Esophagus muscularis mucosa (tissue), 4 donors: ENCODE results near the gene MAPK8. TPM values are rescaled to one million over a fixed set of nuclear protein-coding genes. Genes with fewer than 3 reads are reported as not detected.

Source experiments
- DNase-seq: peaks from one replicate; pipeline ENCODE4 v3.0.0-alpha.2; 2017; ENCODE audit errors: extremely low spot score
- H3K27ac ChIP-seq, 4 donors: fragments of 200-600 bp; sonication (generic); replicated peaks in 1 of 4; 1 replicate in 3 of 4; 2 replicates in 1 of 4; pipeline ENCODE4 v1.5.1; 2016 to 2019; ENCODE audit warnings: mild to moderate bottlenecking in 1 of 4
- H3K27me3 ChIP-seq, 4 donors: fragments of 200-600 bp; sonication (generic); one replicate each; pipeline versions ENCODE4 v1.5.1 to v1.6.0; 2016 to 2019
- H3K36me3 ChIP-seq, 4 donors: fragments of 200-600 bp; sonication (generic); one replicate each; pipeline ENCODE4 v1.5.1; 2016 to 2019
- H3K4me1 ChIP-seq, 4 donors: fragments of 200-600 bp; sonication (generic); one replicate each; pipeline ENCODE4 v1.5.1; 2016 to 2019
- H3K4me3 ChIP-seq, 4 donors: fragments of 200-600 bp; sonication (generic); 1 replicate in 2 of 4; 2 replicates in 2 of 4; pipeline ENCODE4 v1.5.1; 2016 to 2019; ENCODE audit warnings: mild to moderate bottlenecking in 4 of 4, moderate library complexity in 1 of 4
- H3K9me3 ChIP-seq, 4 donors: fragments of 200-600 bp; sonication (generic); 1 replicate in 3 of 4; 2 replicates in 1 of 4; pipeline ENCODE4 v1.5.1; 2016 to 2019
- EP300 ChIP-seq: sonication (generic); formaldehyde crosslinking; IDR thresholded peaks from one replicate; pipeline ENCODE4 v1.6.1; 2017; ENCODE audit warnings: antibody characterized with exemption
- POLR2A ChIP-seq: fragments of 450-650 bp; IDR thresholded peaks from one replicate; pipeline ENCODE4 v1.6.1; 2017; ENCODE audit warnings: antibody characterized with exemption, moderate library complexity, mild to moderate bottlenecking, low read depth
- POLR2AphosphoS5 ChIP-seq, 2 donors: sonication (generic); formaldehyde crosslinking; IDR thresholded peaks; one replicate each; pipeline ENCODE4 v1.6.1; 2017; ENCODE audit warnings: antibody characterized with exemption in 2 of 2
- WGBS: methylation state at CpG from one replicate; pipeline ENCODE4 v1.1.5; 2018; 5-methylcytosine and 5-hydroxymethylcytosine counted together
- intact Hi-C: fragments of 100-400 bp; cut with DNase I; formaldehyde crosslinking; loops from one replicate; pipeline ENCODE4 v1.15.1; 2023
- total RNA-seq, 4 donors: library from RNA; depleted of rRNA; stranded (reverse); fragments of >200 nt; gene quantifications; one replicate each; pipeline versions ENCODE4 v1.1.0 to v1.2.1, GENCODE V29; 2016
- TF ChIP-seq, protein P1 (sequence below), 3 experiments: fragments of 200-600 bp in 2 of 3; fragments of 450-650 bp in 1 of 3; sonication (generic) in 2 of 3; IDR thresholded peaks; one replicate each; pipeline ENCODE4 v1.5.1; 2017 to 2019; ENCODE audit warnings: antibody characterized with exemption in 3 of 3, mild to moderate bottlenecking in 2 of 3, moderate library complexity in 1 of 3

The MAPK8 gene
- total RNA-seq, 4 donors from 2014 or later: 26.8 to 50.0 (median 33.1) TPM

DNA sequence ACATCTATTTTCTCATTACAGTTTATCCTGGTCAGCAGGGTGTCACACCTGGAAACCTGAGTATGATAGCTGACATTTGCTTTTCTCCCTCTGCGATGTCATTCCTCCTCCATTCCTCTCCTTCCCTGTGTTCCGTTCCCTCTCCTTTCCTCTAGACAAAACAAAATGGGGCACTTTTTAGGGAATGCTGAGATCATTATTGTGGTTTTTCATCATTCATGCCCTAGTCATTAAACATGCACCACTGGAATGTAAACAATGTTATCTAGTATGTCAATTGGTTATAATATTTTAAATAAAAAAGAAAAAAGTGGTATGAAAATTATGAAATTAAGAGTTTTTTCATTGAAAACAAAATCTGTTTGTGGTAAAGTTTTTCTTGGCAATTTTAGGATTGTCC lies 132.6 kb downstream of the MAPK8 start:
- DNase-seq: no peak
- TF ChIP-seq POLR2AphosphoS5 (IDR thresholded peaks at IDR 0.05): no peak
- TF ChIP-seq EP300: no peak
- no peak for TF ChIP-seq POLR2A
- TF ChIP-seq, protein P1, sequence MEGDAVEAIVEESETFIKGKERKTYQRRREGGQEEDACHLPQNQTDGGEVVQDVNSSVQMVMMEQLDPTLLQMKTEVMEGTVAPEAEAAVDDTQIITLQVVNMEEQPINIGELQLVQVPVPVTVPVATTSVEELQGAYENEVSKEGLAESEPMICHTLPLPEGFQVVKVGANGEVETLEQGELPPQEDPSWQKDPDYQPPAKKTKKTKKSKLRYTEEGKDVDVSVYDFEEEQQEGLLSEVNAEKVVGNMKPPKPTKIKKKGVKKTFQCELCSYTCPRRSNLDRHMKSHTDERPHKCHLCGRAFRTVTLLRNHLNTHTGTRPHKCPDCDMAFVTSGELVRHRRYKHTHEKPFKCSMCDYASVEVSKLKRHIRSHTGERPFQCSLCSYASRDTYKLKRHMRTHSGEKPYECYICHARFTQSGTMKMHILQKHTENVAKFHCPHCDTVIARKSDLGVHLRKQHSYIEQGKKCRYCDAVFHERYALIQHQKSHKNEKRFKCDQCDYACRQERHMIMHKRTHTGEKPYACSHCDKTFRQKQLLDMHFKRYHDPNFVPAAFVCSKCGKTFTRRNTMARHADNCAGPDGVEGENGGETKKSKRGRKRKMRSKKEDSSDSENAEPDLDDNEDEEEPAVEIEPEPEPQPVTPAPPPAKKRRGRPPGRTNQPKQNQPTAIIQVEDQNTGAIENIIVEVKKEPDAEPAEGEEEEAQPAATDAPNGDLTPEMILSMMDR (IDR thresholded peaks at IDR 0.05): no peak
- WGBS: 84% methylated on average over 2 of the region's 2 CpGs
- intact Hi-C loops: no loop called here
- Histone ChIP-seq H3K27ac (no peak overlapping the region), H3K4me3 (no peak overlapping the region), H3K27me3 (no peaks in the 10 kb centered on the region), H3K4me1 (no peaks in the 10 kb centered on the region), H3K9me3 (no peaks in the 10 kb centered on the region), H3K36me3 (peaks cover 0 to 31% (median 19%) of the 10 kb centered on the region in 4 donors)

DNA sequence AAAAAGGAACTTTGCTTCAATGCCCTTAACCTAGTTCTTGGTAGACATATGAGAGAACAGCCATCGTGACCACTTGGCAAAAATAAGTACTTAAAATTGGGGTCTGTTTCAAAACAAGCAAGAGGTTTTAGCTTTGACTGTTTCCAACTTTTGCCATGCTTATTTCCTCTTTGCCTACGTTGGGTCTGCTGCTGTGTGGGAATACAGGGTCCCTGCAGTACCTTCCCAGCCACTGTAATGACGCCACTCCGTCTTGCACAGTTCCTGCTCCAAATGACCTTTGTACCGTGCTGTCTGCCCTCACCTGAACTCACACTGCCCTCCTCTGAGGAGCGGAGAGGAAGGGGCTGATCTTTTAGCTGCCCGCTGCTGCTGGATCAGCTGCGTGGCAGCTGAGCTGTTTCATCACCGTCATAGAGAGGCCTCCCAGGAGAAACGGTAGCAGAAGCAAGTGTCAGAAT lies 133.1 kb downstream of the MAPK8 start:
- no peak overlapping the region for H3K27ac ChIP-seq
- no peaks in the 10 kb centered on the region for H3K4me1 ChIP-seq
- no peak overlapping the region for H3K4me3 ChIP-seq
- WGBS: 68% methylated on average over 10 of the region's 10 CpGs
- DNase-seq: no peak
- TF ChIP-seq POLR2A (no peak), EP300 (no peak), POLR2AphosphoS5 (IDR thresholded peaks at IDR 0.05) (no peak)
- TF ChIP-seq, protein P1 (IDR thresholded peaks at IDR 0.05): no peak
- peaks cover 0 to 26% (median 15%) of the 10 kb centered on the region in 4 donors for H3K36me3 ChIP-seq
- H3K9me3 ChIP-seq: no peaks in the 10 kb centered on the region
- intact Hi-C loops: no loop called here
- no peaks in the 10 kb centered on the region for H3K27me3 ChIP-seq

DNA sequence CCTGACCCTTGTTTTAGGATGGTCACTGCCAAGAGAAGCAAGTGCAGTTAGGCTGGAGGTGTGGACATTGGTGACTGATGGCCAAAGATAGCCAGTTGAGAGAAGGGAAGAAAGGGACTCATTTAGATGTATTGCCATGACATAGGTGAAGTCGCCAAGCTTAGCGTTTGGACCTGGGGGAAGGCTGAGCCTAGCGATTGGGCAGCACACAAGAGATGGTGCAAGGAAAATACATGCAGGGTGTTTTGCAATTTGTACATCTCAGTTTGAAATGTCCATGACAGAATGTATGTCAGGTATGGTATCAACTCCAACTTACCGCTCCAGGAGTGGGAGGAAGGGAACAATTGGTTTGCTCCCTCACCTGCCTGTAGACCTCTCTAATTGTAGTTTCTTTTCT lies 134.3 kb downstream of the MAPK8 start:
- H3K9me3 ChIP-seq: no peaks in the 10 kb centered on the region
- 95% methylated on average over 4 of the region's 4 CpGs for WGBS
- intact Hi-C loops: no loop called here

DNA sequence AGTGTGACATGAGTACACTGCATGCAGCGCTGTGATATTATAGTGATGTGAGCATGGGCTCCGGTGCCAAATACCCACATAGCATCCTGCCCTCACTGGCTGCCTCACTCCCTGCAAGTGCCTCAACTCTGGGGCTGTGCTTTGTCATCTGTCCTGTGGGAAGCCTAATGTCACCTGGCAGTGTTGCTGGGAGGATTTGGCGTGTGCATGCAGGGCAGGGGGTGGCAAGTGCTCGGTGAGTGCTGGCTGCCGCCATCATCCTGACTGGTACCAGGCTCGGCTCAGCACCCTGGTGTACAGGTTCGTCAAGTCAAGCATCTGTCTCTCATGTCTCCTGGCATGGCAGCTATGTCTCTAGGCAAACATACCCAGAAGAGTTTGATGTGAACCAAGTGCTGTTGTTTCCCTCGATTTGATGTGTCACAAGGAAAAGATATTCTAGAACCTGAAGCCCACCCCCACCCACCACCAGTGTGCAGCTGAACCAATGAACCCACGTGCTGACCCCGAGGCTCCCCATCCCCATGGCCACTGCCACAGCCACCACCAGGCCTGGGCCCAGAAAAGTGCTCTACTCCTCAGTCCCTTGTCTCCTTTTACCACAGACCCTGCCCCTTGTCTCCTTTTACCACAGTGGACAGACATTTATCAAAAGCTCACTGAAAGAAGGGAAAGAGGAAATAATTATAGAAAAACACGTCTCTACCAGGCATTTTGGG lies 135.8 kb downstream of the MAPK8 start:
- TF ChIP-seq POLR2AphosphoS5 (IDR thresholded peaks at IDR 0.05) (peak in 1 of 2 donors; percentile 8), EP300 (no peak), POLR2A (no peak)
- TF ChIP-seq, protein P1 (IDR thresholded peaks at IDR 0.05): no peak
- no peak overlapping the region for H3K4me3 ChIP-seq
- no peaks in the 10 kb centered on the region for H3K4me1 ChIP-seq
- H3K27ac ChIP-seq: no peak overlapping the region
- 84% methylated on average over 10 of the region's 11 CpGs for WGBS
- peaks cover 0 to 13% (median 6%) of the 10 kb centered on the region in 4 donors for H3K36me3 ChIP-seq
- intact Hi-C loops: no loop called here
- no peaks in the 10 kb centered on the region for H3K9me3 ChIP-seq
- no peaks in the 10 kb centered on the region for H3K27me3 ChIP-seq
- peak; percentile 89 for DNase-seq

More for the DNA sequence above, 134.3 kb downstream of the MAPK8 start:
- no peaks in the 10 kb centered on the region for H3K4me1 ChIP-seq
- no peak for TF ChIP-seq POLR2AphosphoS5 (IDR thresholded peaks at IDR 0.05)
- TF ChIP-seq EP300: no peak
- TF ChIP-seq POLR2A: no peak
- TF ChIP-seq, protein P1 (IDR thresholded peaks at IDR 0.05): no peak
- DNase-seq: peak; percentile 80
- H3K4me3 ChIP-seq: no peak overlapping the region
- H3K27ac ChIP-seq: no peak overlapping the region
- no peaks in the 10 kb centered on the region for H3K27me3 ChIP-seq
- H3K36me3 ChIP-seq: peaks cover 0 to 16% (median 8%) of the 10 kb centered on the region in 4 donors
